Measurements from ENCODE around the gene YY2. TPM values are rescaled to one million over a fixed set of nuclear protein-coding genes. Genes with fewer than 3 reads are reported as not detected.
"Not testable (repeated sequence)": the region's sequence is repeated elsewhere in the genome, so short reads cannot be mapped to it uniquely, and the experiment has no call there.

Gene YY2
- total RNA-seq, 1 experiment from 2014 or later: 2.7 TPM

DNA sequence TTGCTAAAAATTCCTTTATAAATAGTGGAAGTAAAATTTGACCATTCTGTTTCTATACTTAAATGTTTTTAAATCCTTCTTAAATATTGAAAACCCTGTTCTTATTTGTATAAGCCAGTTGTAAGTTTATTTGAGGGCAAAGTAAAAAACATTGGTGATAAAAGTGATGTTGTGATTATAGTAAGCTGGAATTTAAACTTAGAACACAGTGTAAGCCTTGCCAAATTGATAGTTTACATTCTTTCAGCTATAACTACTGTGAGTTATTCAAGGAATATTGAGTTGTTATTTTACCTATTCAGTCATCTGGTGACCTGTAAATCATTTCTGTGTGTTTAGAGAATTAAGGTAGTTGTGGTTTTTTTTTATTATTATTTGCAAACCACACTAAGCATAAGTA, 9.6 kb downstream of the YY2 start:
- Histone ChIP-seq H3K27me3 (replicated peaks; ENCODE audit: insufficient read depth, low read depth, low read length, poor library complexity) (no peaks in the 10 kb centered on the region), H3K27ac (ENCODE audit: low read depth, low read length, poor library complexity, severe bottlenecking) (no peak overlapping the region), H3K9me3 (ENCODE audit: low read depth, low read length, poor library complexity, severe bottlenecking) (no peaks in the 10 kb centered on the region), H3K4me3 (ENCODE audit: low read depth, low read length, poor library complexity, severe bottlenecking) (no peak overlapping the region), H3K36me3 (ENCODE audit: insufficient read depth, low read length, poor library complexity, severe bottlenecking) (no peaks in the 10 kb centered on the region), H3K4me1 (ENCODE audit: insufficient read depth, low read length, poor library complexity, severe bottlenecking) (no peaks in the 10 kb centered on the region)
- ChIA-PET CTCF (no interaction called here), POLR2A (ENCODE audit: low non-redundant PET) (no interaction called here)
- no peak for DNase-seq (ENCODE audit: low spot score)
- no TSS peak for BruUV-seq (replicated peaks)
- TF ChIP-seq, protein P1, sequence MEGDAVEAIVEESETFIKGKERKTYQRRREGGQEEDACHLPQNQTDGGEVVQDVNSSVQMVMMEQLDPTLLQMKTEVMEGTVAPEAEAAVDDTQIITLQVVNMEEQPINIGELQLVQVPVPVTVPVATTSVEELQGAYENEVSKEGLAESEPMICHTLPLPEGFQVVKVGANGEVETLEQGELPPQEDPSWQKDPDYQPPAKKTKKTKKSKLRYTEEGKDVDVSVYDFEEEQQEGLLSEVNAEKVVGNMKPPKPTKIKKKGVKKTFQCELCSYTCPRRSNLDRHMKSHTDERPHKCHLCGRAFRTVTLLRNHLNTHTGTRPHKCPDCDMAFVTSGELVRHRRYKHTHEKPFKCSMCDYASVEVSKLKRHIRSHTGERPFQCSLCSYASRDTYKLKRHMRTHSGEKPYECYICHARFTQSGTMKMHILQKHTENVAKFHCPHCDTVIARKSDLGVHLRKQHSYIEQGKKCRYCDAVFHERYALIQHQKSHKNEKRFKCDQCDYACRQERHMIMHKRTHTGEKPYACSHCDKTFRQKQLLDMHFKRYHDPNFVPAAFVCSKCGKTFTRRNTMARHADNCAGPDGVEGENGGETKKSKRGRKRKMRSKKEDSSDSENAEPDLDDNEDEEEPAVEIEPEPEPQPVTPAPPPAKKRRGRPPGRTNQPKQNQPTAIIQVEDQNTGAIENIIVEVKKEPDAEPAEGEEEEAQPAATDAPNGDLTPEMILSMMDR (conservative IDR thresholded peaks at IDR 0.05; ENCODE audit: low read depth, low read length): no peak
- TF ChIP-seq EZH2 (IDR thresholded peaks at IDR 0.05; ENCODE audit: borderline replicate concordance, low read depth, low read length, poor library complexity, severe bottlenecking): no peak
- intact Hi-C loops (cut with micrococcal nuclease; ENCODE audit: unreplicated experiment): no loop called here

DNA sequence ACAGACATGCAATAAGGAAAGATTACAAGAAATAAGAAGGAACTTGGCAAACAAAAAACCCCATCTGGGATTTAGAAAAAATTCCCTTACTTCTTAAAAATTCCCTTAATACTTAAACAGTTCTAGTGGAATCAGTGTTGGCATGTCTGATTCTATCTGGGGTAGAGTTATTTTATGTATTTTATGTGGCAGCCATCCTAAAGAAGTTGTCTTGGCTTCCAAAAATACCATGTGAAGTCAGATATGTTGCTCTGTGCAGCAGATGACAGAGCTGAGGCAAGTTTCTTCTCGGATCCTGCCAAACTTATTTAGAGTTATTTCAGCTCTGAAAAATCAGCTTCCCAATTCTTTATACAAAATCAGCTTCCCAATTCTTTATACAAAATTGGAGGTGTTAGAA, 14.7 kb downstream of the YY2 start:
- Histone ChIP-seq H3K4me3 (ENCODE audit: low read depth, low read length, poor library complexity, severe bottlenecking) (no peak overlapping the region), H3K27ac (ENCODE audit: low read depth, low read length, poor library complexity, severe bottlenecking) (no peak overlapping the region), H3K9me3 (ENCODE audit: low read depth, low read length, poor library complexity, severe bottlenecking) (no peaks in the 10 kb centered on the region), H3K27me3 (replicated peaks; ENCODE audit: insufficient read depth, low read depth, low read length, poor library complexity) (no peaks in the 10 kb centered on the region), H3K36me3 (ENCODE audit: insufficient read depth, low read length, poor library complexity, severe bottlenecking) (no peaks in the 10 kb centered on the region), H3K4me1 (ENCODE audit: insufficient read depth, low read length, poor library complexity, severe bottlenecking) (peaks cover 5% of the 10 kb centered on the region)
- intact Hi-C loops (cut with micrococcal nuclease; ENCODE audit: unreplicated experiment): no loop called here
- CTCF ChIA-PET: no interaction called here
- no peak for DNase-seq (ENCODE audit: low spot score)
- no TSS peak for BruUV-seq (replicated peaks)
- TF ChIP-seq, protein P1 (conservative IDR thresholded peaks at IDR 0.05; ENCODE audit: low read depth, low read length): no peak
- no peak for TF ChIP-seq EZH2 (IDR thresholded peaks at IDR 0.05; ENCODE audit: borderline replicate concordance, low read depth, low read length, poor library complexity, severe bottlenecking)
- POLR2A ChIA-PET (ENCODE audit: low non-redundant PET): no interaction called here

DNA sequence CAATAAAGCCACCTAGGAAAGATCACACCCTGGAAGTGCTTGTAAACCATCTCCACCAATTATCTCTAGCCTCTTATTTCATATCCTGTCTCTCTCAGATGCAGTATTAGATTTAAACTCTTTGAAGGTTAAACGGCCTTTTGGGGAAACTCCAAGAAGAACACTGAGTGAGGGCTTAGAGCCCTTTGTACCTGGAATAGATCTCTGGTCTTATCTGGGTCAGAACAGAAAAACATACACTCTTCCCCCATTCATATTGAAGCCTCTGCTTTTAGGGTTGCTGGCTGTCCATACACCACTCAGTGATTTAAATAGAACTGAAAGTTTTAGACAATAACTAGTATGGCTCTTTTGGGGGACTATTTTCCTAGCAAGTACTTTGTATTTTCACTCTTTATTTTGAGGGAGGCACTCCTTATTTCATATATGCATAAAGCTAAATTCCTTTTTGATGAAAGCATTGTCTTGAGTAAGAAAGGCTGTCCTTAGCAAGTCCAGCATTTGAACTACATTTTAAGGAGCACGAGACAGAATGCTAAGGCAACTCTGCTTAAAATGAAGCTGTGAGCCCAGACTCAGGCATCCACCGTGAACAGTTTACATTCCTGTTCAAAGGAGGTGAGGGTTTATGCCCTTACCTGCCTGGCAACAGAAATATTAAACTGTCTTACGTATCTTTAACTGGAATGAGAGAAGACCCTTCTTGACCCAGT, 17.4 kb downstream of the YY2 start:
- Histone ChIP-seq H3K4me3 (ENCODE audit: low read depth, low read length, poor library complexity, severe bottlenecking) (no peak overlapping the region), H3K36me3 (ENCODE audit: insufficient read depth, low read length, poor library complexity, severe bottlenecking) (no peaks in the 10 kb centered on the region), H3K27me3 (replicated peaks; ENCODE audit: insufficient read depth, low read depth, low read length, poor library complexity) (no peaks in the 10 kb centered on the region), H3K27ac (ENCODE audit: low read depth, low read length, poor library complexity, severe bottlenecking) (no peak overlapping the region), H3K4me1 (ENCODE audit: insufficient read depth, low read length, poor library complexity, severe bottlenecking) (peaks cover 5% of the 10 kb centered on the region), H3K9me3 (ENCODE audit: low read depth, low read length, poor library complexity, severe bottlenecking) (no peaks in the 10 kb centered on the region)
- BruUV-seq (replicated peaks): no TSS peak
- TF ChIP-seq EZH2 (IDR thresholded peaks at IDR 0.05; ENCODE audit: borderline replicate concordance, low read depth, low read length, poor library complexity, severe bottlenecking): no peak
- TF ChIP-seq, protein P1 (conservative IDR thresholded peaks at IDR 0.05; ENCODE audit: low read depth, low read length): no peak
- CTCF ChIA-PET: no interaction called here
- intact Hi-C loops (cut with micrococcal nuclease; ENCODE audit: unreplicated experiment): no loop called here
- DNase-seq (ENCODE audit: low spot score): no peak
- POLR2A ChIA-PET (ENCODE audit: low non-redundant PET): no interaction called here

DNA sequence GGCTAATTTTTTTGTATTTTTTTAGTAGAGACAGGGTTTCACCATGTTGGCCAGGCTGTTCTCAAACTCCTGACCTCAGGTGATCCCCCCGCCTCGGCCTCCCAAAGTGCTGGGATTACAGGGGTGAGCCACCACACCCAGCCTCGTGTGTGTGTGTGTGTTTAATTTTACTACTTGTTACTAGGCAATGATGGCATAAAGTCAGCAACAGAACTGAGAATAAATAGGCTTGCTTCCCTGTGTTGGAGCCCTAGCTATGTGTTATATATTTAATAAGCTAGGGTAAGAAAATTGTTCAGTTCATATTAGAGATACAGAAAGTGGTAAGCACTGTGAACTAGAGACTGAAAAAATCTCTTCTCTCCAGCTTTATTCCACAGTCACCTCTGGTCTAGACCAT, 18.4 kb downstream of the YY2 start:
- H3K4me3 ChIP-seq (ENCODE audit: low read depth, low read length, poor library complexity, severe bottlenecking); intact Hi-C loops (cut with micrococcal nuclease; ENCODE audit: unreplicated experiment); CTCF ChIA-PET; H3K9me3 ChIP-seq (ENCODE audit: low read depth, low read length, poor library complexity, severe bottlenecking); DNase-seq (ENCODE audit: low spot score); BruUV-seq (replicated peaks); H3K4me1 ChIP-seq (ENCODE audit: insufficient read depth, low read length, poor library complexity, severe bottlenecking); POLR2A ChIA-PET (ENCODE audit: low non-redundant PET); H3K27me3 ChIP-seq (replicated peaks; ENCODE audit: insufficient read depth, low read depth, low read length, poor library complexity); H3K27ac ChIP-seq (ENCODE audit: low read depth, low read length, poor library complexity, severe bottlenecking); H3K36me3 ChIP-seq (ENCODE audit: insufficient read depth, low read length, poor library complexity, severe bottlenecking): not testable (repeated sequence)
